Upper lobe of right lung (tissue), 1 donor: ENCODE results near the gene MRPL14. TPM values are rescaled to one million over a fixed set of nuclear protein-coding genes. Genes with fewer than 3 reads are reported as not detected.
"Not testable (repeated sequence)": the region's sequence is repeated elsewhere in the genome, so short reads cannot be mapped to it uniquely, and the experiment has no call there.

Experiments used
- ATAC-seq: fragments of 200-7000 bp; cut with Tn5 transposase; one replicate; pipeline ENCODE4 v1.9.1; 2020; ENCODE audit warnings: mild to moderate bottlenecking, moderate library complexity
- DNase-seq: peaks from one replicate; pipeline ENCODE4 v3.0.0-alpha.2; 2020
- H3K27ac ChIP-seq: fragments of 200-600 bp; one replicate; pipeline ENCODE4 v1.8.0; 2022
- H3K27me3 ChIP-seq: fragments of 200-600 bp; one replicate; pipeline ENCODE4 v1.8.0; 2022; ENCODE audit warnings: mild to moderate bottlenecking
- H3K36me3 ChIP-seq: fragments of 200-600 bp; one replicate; pipeline ENCODE4 v1.8.0; 2022
- H3K4me1 ChIP-seq: fragments of 200-600 bp; one replicate; pipeline ENCODE4 v1.8.0; 2022
- H3K4me3 ChIP-seq: fragments of 200-600 bp; one replicate; pipeline ENCODE4 v1.8.0; 2022; ENCODE audit warnings: mild to moderate bottlenecking
- H3K9me3 ChIP-seq: fragments of 200-600 bp; one replicate; pipeline ENCODE4 v1.8.0; 2022
- intact Hi-C: fragments of 100-400 bp; cut with DNase I; formaldehyde crosslinking; loops from one replicate; pipeline ENCODE4 v1.11.0; 2022
- total RNA-seq: library from RNA; stranded (reverse); fragmentation: NEBNext Ultra II Directional; extraction: Animal tissue kit (Norgen Biotek cat#: 25700); gene quantifications from one replicate; pipeline ENCODE4 v1.2.1, GENCODE V29; 2021
- TF ChIP-seq, protein P1 (sequence below): fragments of 200-600 bp; IDR thresholded peaks from one replicate; pipeline ENCODE4 v1.8.0; 2022; ENCODE audit warnings: antibody characterized with exemption
- donor health status: DM: no; HTN: yes; CAD: no; lungs with severe emphysema.

The MRPL14 gene
- total RNA-seq, 1 donor from 2014 or later: 94.1 TPM

DNA sequence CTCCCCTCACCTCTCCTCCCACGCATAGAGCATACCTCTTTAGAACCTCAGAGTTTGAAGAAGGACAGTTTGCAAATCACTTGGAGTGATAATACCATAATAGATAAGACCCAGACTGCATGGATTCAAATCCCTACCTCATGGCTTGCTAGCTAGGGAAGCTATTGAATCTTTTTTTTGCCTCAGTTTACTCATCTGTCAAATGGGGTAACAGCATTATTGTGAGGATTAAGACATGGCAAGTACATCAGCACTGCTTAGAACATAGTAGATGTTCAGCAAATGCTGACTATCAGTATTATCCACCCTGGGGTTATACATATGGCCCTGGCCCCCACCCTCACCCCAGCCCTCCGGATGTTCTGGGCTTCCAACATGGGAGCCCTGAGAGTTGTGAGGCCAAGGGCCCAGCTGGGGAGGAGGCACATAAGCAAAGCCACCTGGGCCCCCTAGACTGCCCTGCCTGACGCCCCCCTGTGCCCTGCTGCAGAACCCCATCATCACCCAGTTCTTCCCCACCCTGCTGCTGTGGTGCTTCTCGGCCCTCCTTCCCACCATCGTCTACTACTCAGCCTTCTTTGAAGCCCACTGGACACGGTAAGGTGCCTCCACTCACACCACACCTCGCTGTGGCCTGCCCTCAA is 22.2 kb upstream of the MRPL14 start:
- intact Hi-C loops: no loop called here
- H3K36me3 ChIP-seq: peaks cover 58% of the 10 kb centered on the region
- no peak for ATAC-seq

GRCh38 chr6:44148306-44148705 is 21.1 kb upstream of the MRPL14 start:
- Histone ChIP-seq H3K27ac (no peak overlapping the region), H3K36me3 (peaks cover 57% of the 10 kb centered on the region), H3K4me3 (no peak overlapping the region), H3K4me1 (no peaks in the 10 kb centered on the region), H3K27me3 (no peaks in the 10 kb centered on the region), H3K9me3 (no peaks in the 10 kb centered on the region)
- TF ChIP-seq, protein P1, sequence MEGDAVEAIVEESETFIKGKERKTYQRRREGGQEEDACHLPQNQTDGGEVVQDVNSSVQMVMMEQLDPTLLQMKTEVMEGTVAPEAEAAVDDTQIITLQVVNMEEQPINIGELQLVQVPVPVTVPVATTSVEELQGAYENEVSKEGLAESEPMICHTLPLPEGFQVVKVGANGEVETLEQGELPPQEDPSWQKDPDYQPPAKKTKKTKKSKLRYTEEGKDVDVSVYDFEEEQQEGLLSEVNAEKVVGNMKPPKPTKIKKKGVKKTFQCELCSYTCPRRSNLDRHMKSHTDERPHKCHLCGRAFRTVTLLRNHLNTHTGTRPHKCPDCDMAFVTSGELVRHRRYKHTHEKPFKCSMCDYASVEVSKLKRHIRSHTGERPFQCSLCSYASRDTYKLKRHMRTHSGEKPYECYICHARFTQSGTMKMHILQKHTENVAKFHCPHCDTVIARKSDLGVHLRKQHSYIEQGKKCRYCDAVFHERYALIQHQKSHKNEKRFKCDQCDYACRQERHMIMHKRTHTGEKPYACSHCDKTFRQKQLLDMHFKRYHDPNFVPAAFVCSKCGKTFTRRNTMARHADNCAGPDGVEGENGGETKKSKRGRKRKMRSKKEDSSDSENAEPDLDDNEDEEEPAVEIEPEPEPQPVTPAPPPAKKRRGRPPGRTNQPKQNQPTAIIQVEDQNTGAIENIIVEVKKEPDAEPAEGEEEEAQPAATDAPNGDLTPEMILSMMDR: no peak
- intact Hi-C loops: no loop called here
- DNase-seq (no peak), ATAC-seq (no peak)

More for the DNA sequence above, 22.2 kb upstream of the MRPL14 start:
- Histone ChIP-seq H3K27me3 (no peaks in the 10 kb centered on the region), H3K4me1 (no peaks in the 10 kb centered on the region), H3K27ac (no peak overlapping the region), H3K4me3 (no peak overlapping the region), H3K9me3 (no peaks in the 10 kb centered on the region)
- DNase-seq: no peak
- TF ChIP-seq, protein P1: no peak

GRCh38 chr6:44147256-44147655 is 20.0 kb upstream of the MRPL14 start:
- ATAC-seq (no peak), DNase-seq (no peak)
- no peak overlapping the region for H3K4me3 ChIP-seq
- no peaks in the 10 kb centered on the region for H3K4me1 ChIP-seq
- no peaks in the 10 kb centered on the region for H3K9me3 ChIP-seq
- no peak overlapping the region for H3K27ac ChIP-seq
- H3K27me3 ChIP-seq: no peaks in the 10 kb centered on the region
- TF ChIP-seq, protein P1: no peak
- H3K36me3 ChIP-seq: peaks cover 67% of the 10 kb centered on the region
- intact Hi-C loops: no loop called here

- intact Hi-C loops: no loop called here
- H3K4me1 ChIP-seq: no peaks in the 10 kb centered on the region
- peaks cover 67% of the 10 kb centered on the region for H3K36me3 ChIP-seq
- H3K4me3 ChIP-seq: no peak overlapping the region
- H3K9me3 ChIP-seq: no peaks in the 10 kb centered on the region
- no peak for ATAC-seq
- TF ChIP-seq, protein P1: no peak
- H3K27me3 ChIP-seq: no peaks in the 10 kb centered on the region
- no peak overlapping the region for H3K27ac ChIP-seq
- DNase-seq: no peak
Observed at GRCh38 chr6:44146685-44147084, 19.4 kb upstream of the MRPL14 start.

DNA sequence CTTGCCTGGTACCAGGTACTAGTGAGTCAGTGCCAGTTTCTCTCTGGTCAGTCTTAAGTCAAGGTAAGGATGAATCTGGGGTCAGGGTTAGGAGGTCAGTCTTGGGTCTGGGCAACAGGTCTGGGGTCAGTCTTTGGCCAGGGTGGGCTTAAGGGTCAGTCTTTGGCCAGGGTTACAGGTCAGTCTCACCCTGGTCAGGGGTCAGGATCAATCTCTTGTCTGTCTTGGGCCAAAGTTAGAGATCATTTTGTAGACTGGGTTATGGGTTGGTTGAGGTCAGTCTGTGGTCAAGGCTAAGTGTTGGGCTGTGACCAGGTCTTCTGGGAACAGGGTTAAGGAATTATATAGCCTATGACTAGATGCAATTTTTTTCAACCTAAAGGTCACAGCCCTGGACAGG is 18.6 kb upstream of the MRPL14 start:
- Histone ChIP-seq H3K27ac (no peak overlapping the region), H3K4me1 (no peaks in the 10 kb centered on the region), H3K36me3 (peaks cover 74% of the 10 kb centered on the region), H3K9me3 (no peaks in the 10 kb centered on the region), H3K27me3 (no peaks in the 10 kb centered on the region), H3K4me3 (no peak overlapping the region)
- intact Hi-C loops: no loop called here
- TF ChIP-seq, protein P1: no peak
- ATAC-seq (no peak), DNase-seq (no peak)

GRCh38 chr6:44144536-44144935 is 17.3 kb upstream of the MRPL14 start:
- DNase-seq, H3K9me3 ChIP-seq, H3K4me3 ChIP-seq, H3K27me3 ChIP-seq, H3K4me1 ChIP-seq, H3K27ac ChIP-seq, ATAC-seq: not testable (repeated sequence)
- intact Hi-C loops: loop anchor here (5.0 kb wide), 1 partner anchor 47 kb away; no protein-coding TSS in a partner anchor
- peaks cover 78% of the 10 kb centered on the region for H3K36me3 ChIP-seq
